HepG2 (cell line): ENCODE results near the gene GRM4. TPM values are rescaled to one million over a fixed set of nuclear protein-coding genes. Genes with fewer than 3 reads are reported as not detected.

ENCODE experiments used
- ATAC-seq: fragments of 200-7000 bp; cut with Tn5 transposase; 3 replicates; pipeline ENCODE4 v1.9.1; 2020; ENCODE audit warnings: mild to moderate bottlenecking, moderate library complexity
- BruUV-seq: library from RNA; stranded (reverse); fragments of 400-500 nt; replicated peaks from 2 replicates; lab custom pipeline; 2021; lab: Mats Ljungman, UMichigan
- CTCF ChIA-PET: fragments of 300-600 bp; formaldehyde crosslinking; extraction: SDS; loops from one replicate; lab custom pipeline; 2021; ENCODE audit warnings: low total read pairs, inconsistent platforms, low intra/inter-chr PET ratio; lab: Yijun Ruan, JAX
- POLR2A ChIA-PET: fragments of 350-600 bp; sonication (Branson Sonifier 250); formaldehyde crosslinking; loops from one replicate; lab custom pipeline; 2020; ENCODE audit warnings: antibody characterized with exemption, inconsistent platforms; lab: Yijun Ruan, JAX
- DNase-seq: peaks from one replicate; pipeline ENCODE4 v3.0.0-alpha.2; 2015; ENCODE audit warnings: low spot score
- FAIRE-seq: peaks from 3 replicates; lab custom pipeline; 2011; peaks lifted over from hg19 to GRCh38; lab: Jason Lieb, UNC
- H2AFZ ChIP-seq: one replicate; pipeline ENCODE4 v1.6.1; 2011; ENCODE audit warnings: low read length, inconsistent platforms
- H3K27ac ChIP-seq: fragments of 300-600 bp; 3 replicates; pipeline ENCODE4 v1.8.0; 2011; ENCODE audit warnings: mixed run types, mild to moderate bottlenecking, mixed read lengths, low read length, inconsistent platforms; ENCODE audit not compliant: insufficient read depth; ENCODE audit errors: extremely low read length
- H3K27me3 ChIP-seq, 2 experiments: fragments of 200-600 bp in 1 of 2; 2 replicates in 1 of 2; 3 replicates in 1 of 2; pipeline versions ENCODE4 v1.6.0 to v1.8.0; 2011; ENCODE audit warnings: low read length in 2 of 2, mild to moderate bottlenecking in 2 of 2, moderate library complexity in 2 of 2, inconsistent platforms in 1 of 2; ENCODE audit not compliant: insufficient read depth in 2 of 2, control insufficient read depth in 1 of 2
- H3K36me3 ChIP-seq, 2 experiments: fragments of 200-600 bp in 1 of 2; replicated peaks in 1 of 2; 2 replicates in 1 of 2; 3 replicates in 1 of 2; pipeline versions ENCODE4 v1.5.1 to v1.8.0; 2011; ENCODE audit warnings: low read length in 2 of 2, inconsistent platforms in 1 of 2; ENCODE audit not compliant: insufficient read depth in 2 of 2, control insufficient read depth in 1 of 2
- H3K4me1 ChIP-seq: 2 replicates; pipeline ENCODE4 v1.5.1; 2012; ENCODE audit warnings: low read length, inconsistent platforms; ENCODE audit not compliant: insufficient read depth
- H3K4me2 ChIP-seq: 2 replicates; pipeline ENCODE4 v1.6.0; 2011; ENCODE audit warnings: low read depth, low read length, inconsistent platforms
- H3K4me3 ChIP-seq, 3 experiments: fragments of 200-600 bp in 1 of 3; sonication (generic), shearing (Covaris generic) in 1 of 3; replicated peaks in 1 of 3; 2 replicates each; pipeline ENCODE4 v1.5.1; 2011 to 2016; ENCODE audit warnings: low read length in 3 of 3, inconsistent platforms in 2 of 3, low read depth in 2 of 3, mild to moderate bottlenecking in 2 of 3, control low read depth in 1 of 3, mixed read lengths in 1 of 3; ENCODE audit not compliant: insufficient read depth in 1 of 3
- H3K79me2 ChIP-seq: one replicate; pipeline ENCODE4 v1.6.1; 2011; ENCODE audit warnings: low read length, inconsistent platforms; ENCODE audit not compliant: insufficient read depth
- H3K9ac ChIP-seq: 2 replicates; pipeline ENCODE4 v1.6.0; 2011; ENCODE audit warnings: mild to moderate bottlenecking, low read depth, low read length, inconsistent platforms; ENCODE audit not compliant: insufficient read depth
- H3K9me3 ChIP-seq: 2 replicates; pipeline ENCODE4 v1.5.1; 2012; ENCODE audit warnings: mild to moderate bottlenecking, low read length
- H4K20me1 ChIP-seq: 2 replicates; pipeline ENCODE4 v1.6.0; 2011; ENCODE audit warnings: inconsistent platforms, mild to moderate bottlenecking, low read length, moderate library complexity; ENCODE audit not compliant: insufficient read depth
- CAMTA2 ChIP-seq: sonication (generic); formaldehyde crosslinking; IDR thresholded peaks from 2 replicates; pipeline ENCODE4 v1.4.0; 2020; ENCODE audit warnings: mild to moderate bottlenecking, missing genetic modification reagents, borderline replicate concordance
- CREB1 ChIP-seq, 2 experiments: fragments of 450-650 bp in 1 of 2; IDR thresholded peaks; 2 replicates each; pipeline ENCODE4 v1.6.1; 2016 to 2017; ENCODE audit warnings: control low read depth in 1 of 2, mild to moderate bottlenecking in 1 of 2, missing compliant biosample characterization in 1 of 2, missing genetic modification characterization in 1 of 2
- ETV6 ChIP-seq: sonication (generic); formaldehyde crosslinking; conservative IDR thresholded peaks from 2 replicates; pipeline ENCODE4 v1.4.0; 2020; ENCODE audit warnings: missing genetic modification reagents
- FOXA3 ChIP-seq: IDR thresholded peaks from 2 replicates; pipeline ENCODE4 v1.6.1; 2016; ENCODE audit warnings: missing genetic modification reagents, missing compliant biosample characterization
- FOXK1 ChIP-seq: sonication (generic); formaldehyde crosslinking; IDR thresholded peaks from 2 replicates; pipeline ENCODE4 v1.4.0; 2020; ENCODE audit warnings: low read depth, missing genetic modification reagents, borderline replicate concordance
- GATA4 ChIP-seq: sonication (generic); IDR thresholded peaks from 2 replicates; pipeline ENCODE4 v1.6.1; 2016; ENCODE audit warnings: antibody characterized with exemption, low read depth, borderline replicate concordance
- ZFP37 ChIP-seq: sonication (generic); formaldehyde crosslinking; IDR thresholded peaks from 2 replicates; pipeline ENCODE4 v1.4.0; 2020; ENCODE audit warnings: missing genetic modification reagents, borderline replicate concordance
- ZMAT3 ChIP-seq: sonication (generic); formaldehyde crosslinking; conservative IDR thresholded peaks from 2 replicates; pipeline ENCODE4 v1.7.0; 2021; ENCODE audit warnings: missing genetic modification reagents
- WGBS: methylation state at CpG from one replicate; pipeline ENCODE4 v1.1.6; 2017; ENCODE audit warnings: low lambda C conversion rate; 5-methylcytosine and 5-hydroxymethylcytosine counted together
- in situ Hi-C: cut with HindIII; loops from 2 replicates; pipeline ENCODE4 v1.10.0; 2017; ENCODE audit warnings: low pct_unique_long_range_greater_than_20kb; ENCODE audit not compliant: extremely low pct_ligation_motif_present
- intact Hi-C: fragments of 100-400 bp; cut with micrococcal nuclease; formaldehyde crosslinking; loops from one replicate; pipeline ENCODE4 v1.10.0; 2022; ENCODE audit not compliant: unreplicated experiment
- polyA plus RNA-seq, 8 experiments: library from polyadenylated mRNA; depleted of rRNA in 3 of 8; stranded (reverse) in 7 of 8; unstranded in 1 of 8; fragments of >200 nt; fragmentation: Illumina TruSeq in 4 of 8; extraction: Trizol in 4 of 8; gene quantifications; 2 replicates each; pipeline versions ENCODE4 v1.2.1 to v1.2.3, GENCODE V29; 2011 to 2016; ENCODE audit warnings: low read depth in 4 of 8, missing spikeins in 1 of 8, mixed read lengths in 1 of 8; ENCODE audit not compliant: insufficient read depth in 1 of 8
- total RNA-seq, 5 experiments: library from RNA; depleted of rRNA; stranded (reverse); fragments of >200 nt; fragmentation: Illumina TruSeq; extraction: Trizol; gene quantifications; 2 replicates each; pipeline ENCODE4 v1.2.3, GENCODE V29; 2016; ENCODE audit warnings: low read depth in 1 of 5
- TF ChIP-seq, protein P1 (sequence below): sonication (generic); formaldehyde crosslinking; IDR thresholded peaks from 2 replicates; pipeline ENCODE4 v1.5.0; 2020; ENCODE audit warnings: mild to moderate bottlenecking, missing genetic modification reagents

GRM4 gene
- total and polyA plus RNA-seq, 2 of the 13 experiments (the other 11 are each of a cell fraction or from before 2014, with no cell fraction given) = not detected

DNA sequence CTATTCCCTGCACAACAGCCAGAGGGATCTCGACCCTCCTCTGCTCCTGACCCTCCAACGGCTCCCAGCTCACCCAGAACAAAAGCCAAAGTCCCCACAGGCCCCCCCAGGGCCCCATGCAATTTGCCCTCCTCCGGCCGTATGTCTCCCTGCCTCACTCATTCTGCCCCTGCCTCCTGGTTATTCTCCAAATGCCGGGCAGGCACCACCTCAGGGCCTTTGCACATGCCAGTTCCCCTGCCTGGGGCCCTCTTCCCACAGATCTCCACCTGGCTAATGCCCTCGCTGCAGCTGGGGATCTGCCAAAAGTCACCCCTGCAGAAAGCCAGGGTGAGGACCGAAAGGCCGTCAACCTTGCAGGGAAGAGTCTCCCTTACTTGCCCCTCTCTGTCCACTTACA is 66.0 kb downstream of the GRM4 start:
- intact Hi-C loops = no loop called here
- no peaks in the 10 kb centered on the region for H3K79me2 ChIP-seq
- in situ Hi-C loops = no loop called here
- no peaks in the 10 kb centered on the region for H3K9me3 ChIP-seq
- ATAC-seq = no peak
- H3K36me3 ChIP-seq = no peaks in the 10 kb centered on the region
- 37% methylated on average over 8 of the region's 8 CpGs for WGBS
- H2AFZ ChIP-seq = no peak overlapping the region
- ChIA-PET POLR2A (no interaction called here), CTCF (no interaction called here)
- H3K4me2 ChIP-seq = no peak overlapping the region
- H3K4me3 ChIP-seq = no peak overlapping the region
- BruUV-seq = no TSS peak
- TF ChIP-seq CREB1 (IDR thresholded peaks at IDR 0.05) (no peak), CREB1 (CRISPR knock-in tag; IDR thresholded peaks at IDR 0.05) (no peak), ZMAT3 (no peak), ZFP37 (CRISPR knock-in tag) (no peak), FOXK1 (CRISPR knock-in tag) (no peak), FOXA3 (CRISPR knock-in tag) (no peak), GATA4 (no peak), CAMTA2 (CRISPR knock-in tag) (no peak), ETV6 (CRISPR knock-in tag) (no peak)
- TF ChIP-seq, protein P1, sequence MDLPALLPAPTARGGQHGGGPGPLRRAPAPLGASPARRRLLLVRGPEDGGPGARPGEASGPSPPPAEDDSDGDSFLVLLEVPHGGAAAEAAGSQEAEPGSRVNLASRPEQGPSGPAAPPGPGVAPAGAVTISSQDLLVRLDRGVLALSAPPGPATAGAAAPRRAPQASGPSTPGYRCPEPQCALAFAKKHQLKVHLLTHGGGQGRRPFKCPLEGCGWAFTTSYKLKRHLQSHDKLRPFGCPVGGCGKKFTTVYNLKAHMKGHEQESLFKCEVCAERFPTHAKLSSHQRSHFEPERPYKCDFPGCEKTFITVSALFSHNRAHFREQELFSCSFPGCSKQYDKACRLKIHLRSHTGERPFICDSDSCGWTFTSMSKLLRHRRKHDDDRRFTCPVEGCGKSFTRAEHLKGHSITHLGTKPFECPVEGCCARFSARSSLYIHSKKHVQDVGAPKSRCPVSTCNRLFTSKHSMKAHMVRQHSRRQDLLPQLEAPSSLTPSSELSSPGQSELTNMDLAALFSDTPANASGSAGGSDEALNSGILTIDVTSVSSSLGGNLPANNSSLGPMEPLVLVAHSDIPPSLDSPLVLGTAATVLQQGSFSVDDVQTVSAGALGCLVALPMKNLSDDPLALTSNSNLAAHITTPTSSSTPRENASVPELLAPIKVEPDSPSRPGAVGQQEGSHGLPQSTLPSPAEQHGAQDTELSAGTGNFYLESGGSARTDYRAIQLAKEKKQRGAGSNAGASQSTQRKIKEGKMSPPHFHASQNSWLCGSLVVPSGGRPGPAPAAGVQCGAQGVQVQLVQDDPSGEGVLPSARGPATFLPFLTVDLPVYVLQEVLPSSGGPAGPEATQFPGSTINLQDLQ (CRISPR knock-in tag) = no peak
- TF ChIP-seq, all 625 proteins: peak for 0
- Histone ChIP-seq H3K27me3 (peaks cover 16 to 79% of the 10 kb centered on the region in 2 experiments), H3K27ac (no peak overlapping the region), H3K9ac (no peak overlapping the region), H4K20me1 (peaks cover 5% of the 10 kb centered on the region; the same call in 1 of the 2 replicates), H3K4me1 (no peaks in the 10 kb centered on the region)
- DNase-seq (no peak), FAIRE-seq (no peak)
